Measurements from ENCODE around the gene KSR2.

The KSR2 gene

DNA sequence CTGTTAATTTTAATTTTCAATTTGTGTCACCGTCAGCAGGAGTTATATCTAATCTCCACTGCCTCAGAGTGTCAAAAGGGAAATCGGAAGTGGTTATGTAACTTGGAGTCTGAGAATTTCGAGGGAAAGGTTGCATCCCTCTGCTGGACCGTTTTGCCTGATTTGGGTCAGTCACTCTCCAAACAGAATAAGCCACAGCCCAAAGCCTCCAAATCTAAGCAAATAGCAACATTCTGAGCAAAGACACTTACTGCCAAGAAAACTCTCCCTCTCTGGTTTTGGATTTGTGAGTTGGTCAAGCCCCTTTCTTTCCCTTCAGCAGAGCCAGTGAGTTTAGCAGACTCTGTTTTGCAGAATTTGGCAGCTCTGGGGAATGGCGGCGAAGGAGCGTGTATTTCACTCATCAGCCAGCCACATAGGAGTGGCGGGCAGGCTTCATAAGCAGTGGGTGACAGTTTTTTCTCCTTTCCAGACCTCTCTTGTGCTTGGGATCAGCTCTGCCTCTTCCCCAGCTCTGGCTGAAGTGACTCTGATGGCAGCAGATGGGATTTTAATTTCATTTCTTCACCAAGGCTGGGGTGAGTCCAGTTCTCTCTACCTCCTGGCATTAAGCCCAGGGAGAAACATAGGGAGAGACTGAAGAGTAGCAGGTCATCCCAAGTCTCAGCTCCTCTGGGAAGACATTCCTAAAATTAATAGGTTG is 388.6 kb downstream of the KSR2 start:
- no peaks in the 10 kb centered on the region for H3K9me3 Mint-ChIP-seq
- peaks cover 49% of the 10 kb centered on the region for H3K27me3 Mint-ChIP-seq (ENCODE audit: low read depth, poor library complexity)
- no peaks in the 10 kb centered on the region for H3K36me3 Mint-ChIP-seq (ENCODE audit: low read depth)
- peaks cover 35% of the 10 kb centered on the region for H3K4me1 Mint-ChIP-seq
- H3K4me3 Mint-ChIP-seq: no peak overlapping the region
- TF ChIP-seq, protein P1, sequence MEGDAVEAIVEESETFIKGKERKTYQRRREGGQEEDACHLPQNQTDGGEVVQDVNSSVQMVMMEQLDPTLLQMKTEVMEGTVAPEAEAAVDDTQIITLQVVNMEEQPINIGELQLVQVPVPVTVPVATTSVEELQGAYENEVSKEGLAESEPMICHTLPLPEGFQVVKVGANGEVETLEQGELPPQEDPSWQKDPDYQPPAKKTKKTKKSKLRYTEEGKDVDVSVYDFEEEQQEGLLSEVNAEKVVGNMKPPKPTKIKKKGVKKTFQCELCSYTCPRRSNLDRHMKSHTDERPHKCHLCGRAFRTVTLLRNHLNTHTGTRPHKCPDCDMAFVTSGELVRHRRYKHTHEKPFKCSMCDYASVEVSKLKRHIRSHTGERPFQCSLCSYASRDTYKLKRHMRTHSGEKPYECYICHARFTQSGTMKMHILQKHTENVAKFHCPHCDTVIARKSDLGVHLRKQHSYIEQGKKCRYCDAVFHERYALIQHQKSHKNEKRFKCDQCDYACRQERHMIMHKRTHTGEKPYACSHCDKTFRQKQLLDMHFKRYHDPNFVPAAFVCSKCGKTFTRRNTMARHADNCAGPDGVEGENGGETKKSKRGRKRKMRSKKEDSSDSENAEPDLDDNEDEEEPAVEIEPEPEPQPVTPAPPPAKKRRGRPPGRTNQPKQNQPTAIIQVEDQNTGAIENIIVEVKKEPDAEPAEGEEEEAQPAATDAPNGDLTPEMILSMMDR (IDR thresholded peaks at IDR 0.05): no peak
- no peak overlapping the region for H3K27ac Mint-ChIP-seq
- DNase-seq: no peak

DNA sequence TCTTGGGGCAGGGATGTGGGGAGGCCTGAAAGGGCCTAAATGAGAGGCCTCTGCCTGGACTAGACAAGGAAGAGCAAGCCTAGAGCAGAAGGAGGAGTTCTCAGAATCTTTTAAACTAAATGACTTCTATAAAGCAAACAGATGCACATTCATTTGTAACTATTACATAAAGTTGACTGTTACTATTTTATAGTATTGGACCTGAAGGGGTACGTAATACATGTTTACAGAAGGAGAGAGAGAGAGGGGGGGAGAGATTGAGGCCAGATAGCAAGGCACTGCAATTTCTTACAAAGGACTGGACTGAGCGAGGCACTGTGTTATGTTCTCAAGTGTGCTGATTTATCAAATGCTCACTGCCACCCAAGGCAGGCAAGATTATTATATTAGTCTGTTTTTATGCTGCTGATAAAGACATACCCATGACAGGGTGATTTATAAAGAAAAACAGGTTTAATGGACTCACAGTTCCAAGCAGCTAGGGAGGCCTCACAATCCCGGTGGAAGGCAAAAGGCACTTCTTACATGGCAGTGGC is 391.6 kb downstream of the KSR2 start:
- DNase-seq: no peak
- Mint-ChIP-seq H3K4me3 (no peak overlapping the region), H3K36me3 (ENCODE audit: low read depth) (no peaks in the 10 kb centered on the region), H3K4me1 (peaks cover 44% of the 10 kb centered on the region), H3K9me3 (no peaks in the 10 kb centered on the region), H3K27me3 (ENCODE audit: low read depth, poor library complexity) (peaks cover 27% of the 10 kb centered on the region), H3K27ac (no peak overlapping the region)
- TF ChIP-seq, protein P1 (IDR thresholded peaks at IDR 0.05): no peak

DNA sequence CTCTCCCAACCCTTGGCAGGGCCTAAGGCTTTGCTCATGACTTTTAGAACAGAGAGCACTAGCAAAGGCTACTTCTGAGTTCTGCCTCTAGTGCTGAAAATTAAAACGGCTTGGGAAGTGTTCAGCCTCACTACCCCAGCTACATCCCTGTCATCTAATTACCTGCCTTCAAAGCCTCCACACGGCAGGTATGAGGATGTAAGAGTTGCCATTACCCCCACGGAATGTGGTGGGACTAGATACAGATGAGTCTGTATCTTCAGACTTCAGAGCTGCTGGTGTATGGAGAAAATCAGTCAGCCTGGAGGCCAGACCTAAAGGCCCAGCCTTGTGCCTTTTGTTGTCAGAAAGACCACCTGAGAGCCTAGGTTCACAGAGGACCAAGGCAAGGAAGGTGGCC is 392.7 kb downstream of the KSR2 start:
- Mint-ChIP-seq H3K27ac (no peak overlapping the region), H3K4me1 (peaks cover 52% of the 10 kb centered on the region), H3K9me3 (no peaks in the 10 kb centered on the region), H3K27me3 (ENCODE audit: low read depth, poor library complexity) (peaks cover 26% of the 10 kb centered on the region), H3K4me3 (no peak overlapping the region), H3K36me3 (ENCODE audit: low read depth) (no peaks in the 10 kb centered on the region)
- DNase-seq: no peak
- TF ChIP-seq, protein P1 (IDR thresholded peaks at IDR 0.05): no peak

DNA sequence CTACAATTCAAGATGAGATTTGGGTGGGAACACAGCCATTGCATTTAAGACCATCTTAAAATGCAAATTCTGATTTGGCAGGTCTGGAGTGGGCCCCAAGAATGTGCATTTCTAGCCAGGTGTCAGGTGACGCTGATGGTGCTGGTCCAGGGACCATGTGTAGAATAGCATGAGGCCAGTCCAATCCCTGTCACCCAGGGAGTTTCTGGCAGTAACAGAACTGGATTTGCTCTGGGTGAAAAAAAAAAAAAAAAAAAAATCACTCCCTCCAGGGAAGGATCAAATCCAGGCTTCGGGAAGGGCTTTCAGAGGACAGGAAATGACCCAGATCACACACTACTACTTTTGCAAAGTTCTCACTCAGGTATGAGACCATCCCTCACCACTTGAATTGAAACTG is 394.1 kb downstream of the KSR2 start:
- Mint-ChIP-seq H3K27ac (no peak overlapping the region), H3K27me3 (ENCODE audit: low read depth, poor library complexity) (peaks cover 15% of the 10 kb centered on the region), H3K4me3 (no peak overlapping the region), H3K4me1 (peaks cover 39% of the 10 kb centered on the region), H3K36me3 (ENCODE audit: low read depth) (no peaks in the 10 kb centered on the region), H3K9me3 (no peaks in the 10 kb centered on the region)
- TF ChIP-seq, protein P1 (IDR thresholded peaks at IDR 0.05): no peak
- DNase-seq: no peak

DNA sequence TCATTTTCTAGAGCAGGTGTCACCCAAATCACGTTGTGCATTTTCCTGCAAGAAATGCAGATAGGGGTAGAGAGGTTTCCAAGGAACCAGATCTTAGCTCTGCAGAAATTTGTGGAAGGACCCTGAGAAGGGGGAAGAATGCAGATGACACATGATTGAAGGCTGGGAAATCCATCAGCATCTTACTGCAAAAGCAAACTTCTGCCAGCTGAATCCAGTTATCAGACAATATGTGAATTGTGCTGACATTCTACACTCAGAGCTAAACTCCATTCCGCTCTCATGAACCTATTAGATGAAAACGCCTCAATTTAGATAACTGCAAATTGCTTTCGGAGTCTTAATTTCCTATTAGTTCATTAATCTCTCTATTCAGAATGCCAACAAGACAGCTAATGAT is 396.0 kb downstream of the KSR2 start:
- peaks cover 49% of the 10 kb centered on the region for H3K4me1 Mint-ChIP-seq
- TF ChIP-seq, protein P1 (IDR thresholded peaks at IDR 0.05): no peak
- H3K9me3 Mint-ChIP-seq: no peaks in the 10 kb centered on the region
- H3K27me3 Mint-ChIP-seq (ENCODE audit: low read depth, poor library complexity): peaks cover 11% of the 10 kb centered on the region
- no peak overlapping the region for H3K4me3 Mint-ChIP-seq
- no peaks in the 10 kb centered on the region for H3K36me3 Mint-ChIP-seq (ENCODE audit: low read depth)
- DNase-seq: no peak
- H3K27ac Mint-ChIP-seq: no peak overlapping the region

DNA sequence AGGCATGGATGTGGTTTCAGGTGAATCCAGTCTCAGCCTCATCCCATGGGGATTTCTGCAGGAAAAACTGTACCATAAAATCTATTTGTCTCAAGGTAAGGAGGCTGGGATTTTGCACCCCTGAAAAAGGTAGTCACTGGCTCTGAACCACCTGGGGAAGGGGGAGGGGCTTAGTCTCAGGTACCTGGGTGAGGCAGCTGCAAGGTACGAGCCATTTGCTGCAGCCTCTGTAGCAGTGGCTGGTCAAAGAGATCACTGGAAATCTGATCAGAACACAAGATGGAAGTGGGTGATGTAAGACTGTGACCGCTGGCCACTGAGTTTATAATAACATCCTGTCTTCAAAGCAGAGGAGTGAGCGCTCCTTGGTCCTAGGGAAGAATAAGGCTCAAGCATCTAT is 397.5 kb downstream of the KSR2 start:
- Mint-ChIP-seq H3K36me3 (ENCODE audit: low read depth) (no peaks in the 10 kb centered on the region), H3K9me3 (no peaks in the 10 kb centered on the region), H3K4me1 (peaks cover 55% of the 10 kb centered on the region), H3K27ac (no peak overlapping the region), H3K4me3 (no peak overlapping the region), H3K27me3 (ENCODE audit: low read depth, poor library complexity) (peaks cover 6% of the 10 kb centered on the region)
- TF ChIP-seq, protein P1 (IDR thresholded peaks at IDR 0.05): no peak
- DNase-seq: no peak
